NCI-H460 (cell line): Measurements from ENCODE around the gene IRX2. TPM values are rescaled to one million over a fixed set of nuclear protein-coding genes. Genes with fewer than 3 reads are reported as not detected.

Experiments used
- DNase-seq: peaks from one replicate; pipeline ENCODE4 v3.0.0-alpha.2; 2016; ENCODE audit warnings: low read depth; ENCODE audit errors: extremely low read depth
- total RNA-seq: library from RNA; depleted of rRNA; stranded (reverse); fragments of >200 nt; shearing (Covaris generic); gene quantifications from 2 replicates; pipeline ENCODE4 v1.2.3, GENCODE V29; 2014

IRX2 gene
- total RNA-seq, 1 experiment from 2014 or later, result 30.6 TPM

DNA sequence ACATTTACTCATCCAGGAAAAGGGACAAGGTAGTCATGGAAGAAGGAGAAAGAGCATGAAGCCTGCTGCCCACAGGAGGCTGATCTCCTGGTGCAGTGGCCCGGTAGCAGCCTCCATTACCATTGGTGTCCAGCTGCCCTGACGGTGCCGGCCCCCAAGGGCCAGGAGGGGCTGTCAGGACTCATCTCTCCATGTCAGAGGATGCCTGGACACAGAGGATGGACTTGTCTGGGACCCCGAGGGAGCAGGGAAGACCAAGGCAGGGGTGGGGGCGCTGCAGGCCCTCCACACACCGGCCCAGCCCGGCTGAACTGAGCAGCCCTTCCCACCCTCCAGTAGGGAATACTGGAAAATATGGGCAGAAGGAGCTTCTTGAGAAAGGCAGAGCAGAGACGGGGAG lies 52.2 kb downstream of the IRX2 start:
- no peak for DNase-seq

- DNase-seq, result no peak
Measured at GRCh38 chr5:2698581-2698980, 52.9 kb downstream of the IRX2 start.

- DNase-seq, result no peak
Measured at GRCh38 chr5:2697446-2698200, 53.9 kb downstream of the IRX2 start.

DNA sequence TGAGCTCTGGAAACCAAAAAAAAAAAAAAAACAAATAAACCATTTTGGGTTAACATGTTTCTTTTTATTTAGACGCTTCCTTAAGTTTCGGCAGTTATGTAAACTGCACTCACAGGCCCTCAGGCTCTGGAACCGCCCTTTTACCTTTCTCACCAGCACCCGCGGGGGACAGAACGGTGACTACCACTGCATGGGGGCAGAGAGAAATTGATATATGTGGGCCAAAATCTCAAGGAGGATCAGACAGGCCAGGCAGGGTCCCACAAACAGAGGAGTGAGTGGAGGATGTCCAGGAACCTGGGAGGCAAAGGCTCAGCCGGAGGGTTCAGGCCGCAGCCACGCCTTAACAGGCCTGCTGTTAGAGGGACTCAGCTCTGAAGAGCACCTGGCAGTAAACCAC lies 54.4 kb downstream of the IRX2 start:
- no peak for DNase-seq
